ENCODE data around the gene PTGES3. TPM values are rescaled to one million over a fixed set of nuclear protein-coding genes. Genes with fewer than 3 reads are reported as not detected.
A peak's percentile ranks its signal among the peaks of the same experiment; 100 is the strongest.

PTGES3 gene
- total and polyA plus RNA-seq, 2 of the 8 experiments (the other 6 are each of a cell fraction or from before 2014, with no cell fraction given), result 111 to 464 TPM

DNA sequence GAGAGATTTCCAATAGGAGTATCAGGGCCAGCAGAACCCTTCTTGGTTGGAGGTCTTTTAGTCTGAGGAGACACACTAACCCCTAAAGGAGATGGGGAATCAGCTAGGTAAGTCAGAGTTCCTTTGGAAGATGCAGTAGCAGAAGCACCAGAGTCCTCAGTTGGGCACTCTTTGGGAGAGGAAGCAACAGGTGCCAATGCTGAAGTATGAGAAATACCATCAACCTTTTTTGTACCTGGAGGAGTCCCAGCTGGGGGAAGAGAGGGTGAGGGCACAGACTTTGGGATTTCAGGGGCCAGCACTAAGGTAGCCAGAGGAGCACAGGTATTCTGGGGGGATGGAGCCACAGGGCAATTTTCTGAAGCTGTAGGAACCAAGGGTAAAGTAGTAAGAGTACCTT lies 31.0 kb upstream of the PTGES3 start:
- no peak overlapping the region for H3K27ac ChIP-seq (ENCODE audit: low read depth, low read length)

More for the DNA sequence above, 31.0 kb upstream of the PTGES3 start:
- DNase-seq (ENCODE audit: low read depth in 1 of 2, low spot score in 2 of 2) (no peak), FAIRE-seq (no peak)
- H3K27me3 ChIP-seq (replicated peaks in 1 of 4; ENCODE audit: control insufficient read depth in 3 of 4, extremely low read depth in 1 of 4, insufficient read depth in 3 of 4, low read length in 3 of 4), result no peaks in the 10 kb centered on the region
- no peak overlapping the region for H3K14ac ChIP-seq (ENCODE audit: insufficient read length)
- no peak overlapping the region for H2AFZ ChIP-seq (ENCODE audit: low read length)
- peaks cover 13 to 38% (median 23%) of the 10 kb centered on the region in 4 experiments for H3K4me1 ChIP-seq (replicated peaks in 1 of 4; ENCODE audit: control insufficient read depth in 3 of 4, insufficient read depth in 4 of 4, low read length in 3 of 4)
- TF ChIP-seq, protein P1, sequence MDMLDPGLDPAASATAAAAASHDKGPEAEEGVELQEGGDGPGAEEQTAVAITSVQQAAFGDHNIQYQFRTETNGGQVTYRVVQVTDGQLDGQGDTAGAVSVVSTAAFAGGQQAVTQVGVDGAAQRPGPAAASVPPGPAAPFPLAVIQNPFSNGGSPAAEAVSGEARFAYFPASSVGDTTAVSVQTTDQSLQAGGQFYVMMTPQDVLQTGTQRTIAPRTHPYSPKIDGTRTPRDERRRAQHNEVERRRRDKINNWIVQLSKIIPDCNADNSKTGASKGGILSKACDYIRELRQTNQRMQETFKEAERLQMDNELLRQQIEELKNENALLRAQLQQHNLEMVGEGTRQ (IDR thresholded peaks at IDR 0.05; ENCODE audit: low read length), result no peak
- no peak for TF ChIP-seq SAP30 (IDR thresholded peaks at IDR 0.05; ENCODE audit: insufficient read depth, insufficient replicate concordance, low read length)
- TF ChIP-seq GABPA (IDR thresholded peaks at IDR 0.05; ENCODE audit: borderline replicate concordance, insufficient read depth, low read length), result no peak
- H3K9ac ChIP-seq (replicated peaks in 1 of 4; ENCODE audit: extremely low read depth in 1 of 4, low read depth in 3 of 4, low read length in 3 of 4), result no peak overlapping the region
- H3K79me2 ChIP-seq (ENCODE audit: control insufficient read depth in 1 of 2, insufficient read depth in 2 of 2, low read length in 2 of 2), result peaks cover 43 to 80% of the 10 kb centered on the region in 2 experiments
- ChIA-PET POLR2A (ENCODE audit: partially characterized antibody) (interaction anchor here (1.0 to 52.4 kb wide), 6 partner anchors 18 to 440 kb away, joined by 3 to 1406 read pairs (median 4); partner anchors contain the start of genes NACA, PRIM1 and PTGES3), CTCF (ENCODE audit: partially characterized antibody) (interaction anchor here (0.6 to 1.6 kb wide), 4 partner anchors 13 to 95 kb away, joined by 3 to 6 read pairs (median 4); no protein-coding TSS in a partner anchor)
- H3K4me2 ChIP-seq (ENCODE audit: insufficient read depth in 1 of 2, low read depth in 2 of 2, low read length in 2 of 2), result 0 out of 4 replicates have a peak overlapping the region, but pooled peaks of 1 of the 2 experiments have one; percentile 3
- no peak overlapping the region for H3K23ac ChIP-seq (ENCODE audit: insufficient read length)
- H3K79me1 ChIP-seq (ENCODE audit: low read depth, low read length), result peaks cover 30% of the 10 kb centered on the region
- no peak overlapping the region for H2BK12ac ChIP-seq (ENCODE audit: low read depth, low read length)
- H4K8ac ChIP-seq (ENCODE audit: extremely low read depth, insufficient read depth, low read length), result no peak overlapping the region
- H3K4me3 ChIP-seq (ENCODE audit: extremely low read depth in 1 of 4, insufficient read depth in 2 of 4, low read depth in 3 of 4, low read length in 4 of 4), result no peak overlapping the region
- H3K4ac ChIP-seq (replicated peaks; ENCODE audit: insufficient read length, low read depth, low read length), result no peak overlapping the region
- H3K23me2 ChIP-seq (ENCODE audit: low read depth, low read length), result no peaks in the 10 kb centered on the region; the same call in 1 of the 2 replicates
- H2AK5ac ChIP-seq (ENCODE audit: low read depth, low read length), result no peak overlapping the region
- no peak overlapping the region for H2BK15ac ChIP-seq (ENCODE audit: low read length)
- no peak overlapping the region for H2BK120ac ChIP-seq (replicated peaks; ENCODE audit: low read depth, low read length)
- no peak overlapping the region; the same call in 1 of the 2 replicates for H3K18ac ChIP-seq (ENCODE audit: extremely low read depth, low read length)
- no peak overlapping the region for H2BK20ac ChIP-seq (ENCODE audit: low read length)
- H4K91ac ChIP-seq (replicated peaks; ENCODE audit: insufficient read length, low read length), result no peak overlapping the region
- H2BK5ac ChIP-seq (ENCODE audit: low read depth, low read length), result no peak overlapping the region
- H4K20me1 ChIP-seq (replicated peaks in 1 of 2; ENCODE audit: control insufficient read depth in 1 of 2, insufficient read depth in 2 of 2, low read length in 2 of 2), result peaks cover 41 to 51% of the 10 kb centered on the region in 2 experiments
- no peak overlapping the region for H3K56ac ChIP-seq (replicated peaks; ENCODE audit: insufficient read length, low read depth, low read length)
- H3K36me3 ChIP-seq (ENCODE audit: control insufficient read depth in 2 of 4, insufficient read depth in 4 of 4, low read length in 3 of 4), result peaks cover 10 to 76% (median 38%) of the 10 kb centered on the region in 4 experiments; a peak in 6 of 8 replicates
- H3K9me3 ChIP-seq (ENCODE audit: insufficient read depth in 2 of 2, low read depth in 1 of 2, low read length in 1 of 2), result no peaks in the 10 kb centered on the region
- no peak overlapping the region for H4K5ac ChIP-seq (ENCODE audit: insufficient read length, low read depth, low read length)
